H1 (cell line): ENCODE measurements around the gene NBAS. TPM values are rescaled to one million over a fixed set of nuclear protein-coding genes. Genes with fewer than 3 reads are reported as not detected.

Source experiments
- CTCF ChIA-PET: fragments of 300-600 bp; sonication (Branson Sonifier 250); formaldehyde crosslinking; loops from one replicate; lab custom pipeline; 2021; ENCODE audit not compliant: partially characterized antibody; lab: Charles Lee
- POLR2A ChIA-PET: fragments of 300-600 bp; sonication (Branson Sonifier 250); formaldehyde crosslinking; loops from one replicate; lab custom pipeline; 2021; ENCODE audit warnings: inconsistent platforms; ENCODE audit not compliant: partially characterized antibody; lab: Charles Lee
- DNase-seq, 2 experiments: peaks; one replicate each; pipeline versions ENCODE4 v3.0.0 to v3.0.0-alpha.2; 2010 to 2022; ENCODE audit warnings: low spot score in 2 of 2, low read depth in 1 of 2, mixed read lengths in 1 of 2
- FAIRE-seq: peaks from 2 replicates; lab custom pipeline; 2011; peaks lifted over from hg19 to GRCh38; lab: Jason Lieb, UNC
- H2AFZ ChIP-seq: 2 replicates; pipeline ENCODE4 v1.8.1; 2012; ENCODE audit warnings: low read length, inconsistent platforms
- H2AK5ac ChIP-seq: 2 replicates; pipeline ENCODE4 v1.6.1; 2013; ENCODE audit warnings: low read depth, low read length
- H2BK120ac ChIP-seq: replicated peaks from 2 replicates; pipeline ENCODE3; 2013; ENCODE audit warnings: low read depth, low read length, inconsistent platforms
- H2BK12ac ChIP-seq: 2 replicates; pipeline ENCODE4 v1.6.1; 2013; ENCODE audit warnings: low read depth, low read length
- H2BK15ac ChIP-seq: 2 replicates; pipeline ENCODE4 v1.6.1; 2013; ENCODE audit warnings: low read length
- H2BK20ac ChIP-seq: 2 replicates; pipeline ENCODE4 v1.6.1; 2013; ENCODE audit warnings: low read length
- H2BK5ac ChIP-seq: 2 replicates; pipeline ENCODE4 v1.6.1; 2013; ENCODE audit warnings: low read depth, low read length
- H3K14ac ChIP-seq: 2 replicates; pipeline ENCODE4 v1.6.1; 2013; ENCODE audit warnings: inconsistent platforms; ENCODE audit not compliant: insufficient read length
- H3K18ac ChIP-seq: 2 replicates; pipeline ENCODE4 v1.6.1; 2013; ENCODE audit warnings: low read length; ENCODE audit errors: extremely low read depth
- H3K23ac ChIP-seq: 2 replicates; pipeline ENCODE4 v1.6.1; 2013; ENCODE audit warnings: inconsistent platforms; ENCODE audit not compliant: insufficient read length
- H3K23me2 ChIP-seq: 2 replicates; pipeline ENCODE4 v1.6.1; 2013; ENCODE audit warnings: low read depth, low read length
- H3K27ac ChIP-seq: 2 replicates; pipeline ENCODE4 v1.6.1; 2011; ENCODE audit warnings: low read depth, low read length, inconsistent platforms
- H3K27me3 ChIP-seq, 4 experiments: replicated peaks in 1 of 4; 1 replicate in 1 of 4; 2 replicates in 3 of 4; pipeline versions ENCODE4 v1.6.1 to v1.8.1; 2011 to 2013; ENCODE audit warnings: low read length in 3 of 4, mild to moderate bottlenecking in 3 of 4, inconsistent platforms in 2 of 4, mixed read lengths in 2 of 4, moderate library complexity in 1 of 4; ENCODE audit not compliant: control insufficient read depth in 3 of 4, insufficient read depth in 3 of 4; ENCODE audit errors: extremely low read depth in 1 of 4
- H3K36me3 ChIP-seq, 4 experiments: 2 replicates each; pipeline versions ENCODE4 v1.6.1 to v1.8.1; 2011 to 2013; ENCODE audit warnings: mild to moderate bottlenecking in 4 of 4, low read length in 3 of 4, moderate library complexity in 2 of 4, control low read depth in 1 of 4, inconsistent platforms in 1 of 4; ENCODE audit not compliant: insufficient read depth in 4 of 4, control insufficient read depth in 2 of 4
- H3K4ac ChIP-seq: replicated peaks from 2 replicates; pipeline ENCODE3; 2013; ENCODE audit warnings: low read length, low read depth, mixed read lengths, inconsistent platforms; ENCODE audit not compliant: insufficient read length
- H3K4me1 ChIP-seq, 4 experiments: replicated peaks in 1 of 4; 1 replicate in 1 of 4; 2 replicates in 3 of 4; pipeline versions ENCODE4 v1.6.1 to v1.8.1; 2011 to 2013; ENCODE audit warnings: low read length in 3 of 4, inconsistent platforms in 2 of 4, mixed read lengths in 1 of 4; ENCODE audit not compliant: insufficient read depth in 4 of 4, control insufficient read depth in 3 of 4
- H3K4me2 ChIP-seq, 2 experiments: 2 replicates each; pipeline versions ENCODE4 v1.6.1 to v1.8.1; 2011 to 2013; ENCODE audit warnings: low read depth in 2 of 2, low read length in 2 of 2, control low read depth in 1 of 2, inconsistent platforms in 1 of 2, mild to moderate bottlenecking in 1 of 2; ENCODE audit not compliant: insufficient read depth in 1 of 2
- H3K4me3 ChIP-seq, 4 experiments: fragments of 200-600, 300-600 bp in 1 of 4; sonication (generic), shearing (Covaris generic), sonication (Bioruptor Twin) in 1 of 4; 2 replicates each; pipeline versions ENCODE4 v1.5.1 to v1.8.1; 2011 to 2016; ENCODE audit warnings: low read length in 4 of 4, low read depth in 3 of 4, control low read depth in 2 of 4, inconsistent platforms in 2 of 4, mild to moderate bottlenecking in 2 of 4, mixed read lengths in 1 of 4, moderate library complexity in 1 of 4; ENCODE audit not compliant: insufficient read depth in 2 of 4; ENCODE audit errors: extremely low read depth in 1 of 4
- H3K56ac ChIP-seq: replicated peaks from 2 replicates; pipeline ENCODE3; 2013; ENCODE audit warnings: low read depth, mild to moderate bottlenecking, mixed read lengths, low read length, inconsistent platforms; ENCODE audit not compliant: insufficient read length
- H3K79me1 ChIP-seq: 2 replicates; pipeline ENCODE4 v1.6.1; 2013; ENCODE audit warnings: low read depth, low read length, control low read depth
- H3K79me2 ChIP-seq, 2 experiments: 2 replicates each; pipeline versions ENCODE4 v1.6.1 to v1.8.1; 2012 to 2013; ENCODE audit warnings: low read length in 2 of 2, mild to moderate bottlenecking in 2 of 2, inconsistent platforms in 1 of 2; ENCODE audit not compliant: insufficient read depth in 2 of 2, control insufficient read depth in 1 of 2
- H3K9ac ChIP-seq, 4 experiments: replicated peaks in 1 of 4; 1 replicate in 1 of 4; 2 replicates in 3 of 4; pipeline versions ENCODE4 v1.6.1 to v1.8.1; 2011 to 2013; ENCODE audit warnings: low read depth in 3 of 4, low read length in 3 of 4, control low read depth in 2 of 4, mild to moderate bottlenecking in 2 of 4, moderate library complexity in 2 of 4, inconsistent platforms in 1 of 4; ENCODE audit errors: extremely low read depth in 1 of 4
- H3K9me3 ChIP-seq, 2 experiments: 2 replicates each; pipeline versions ENCODE4 v1.6.1 to v1.8.1; 2012 to 2013; ENCODE audit warnings: mild to moderate bottlenecking in 2 of 2, moderate library complexity in 2 of 2, control low read depth in 1 of 2, inconsistent platforms in 1 of 2, low read depth in 1 of 2, low read length in 1 of 2, mixed read lengths in 1 of 2; ENCODE audit not compliant: insufficient read depth in 2 of 2
- H4K20me1 ChIP-seq, 2 experiments: replicated peaks in 1 of 2; 2 replicates each; pipeline versions ENCODE3 to v1.8.1; 2011 to 2013; ENCODE audit warnings: inconsistent platforms in 2 of 2, low read length in 2 of 2, mild to moderate bottlenecking in 1 of 2; ENCODE audit not compliant: insufficient read depth in 2 of 2, control insufficient read depth in 1 of 2
- H4K5ac ChIP-seq: 2 replicates; pipeline ENCODE4 v1.6.1; 2013; ENCODE audit warnings: low read length, low read depth, mixed read lengths, inconsistent platforms; ENCODE audit not compliant: insufficient read length
- H4K8ac ChIP-seq: 2 replicates; pipeline ENCODE4 v1.8.0; 2013; ENCODE audit warnings: mild to moderate bottlenecking, moderate library complexity, low read length, inconsistent platforms; ENCODE audit not compliant: insufficient read depth; ENCODE audit errors: extremely low read depth
- H4K91ac ChIP-seq: replicated peaks from 2 replicates; pipeline ENCODE3; 2013; ENCODE audit warnings: low read length, mixed read lengths, inconsistent platforms; ENCODE audit not compliant: insufficient read length
- ASH2L ChIP-seq: fragments of 200-600, 300-600 bp; sonication (generic); IDR thresholded peaks from one replicate; pipeline ENCODE4 v1.7.1; 2017; ENCODE audit warnings: low read length
- BACH1 ChIP-seq: IDR thresholded peaks from 2 replicates; pipeline ENCODE4 v1.6.1; 2012; ENCODE audit warnings: low read length, improper control_type of control experiment
- CBX5 ChIP-seq: fragments of 300-800, 300-1000 bp; sonication (generic); IDR thresholded peaks from 2 replicates; pipeline ENCODE4 v1.7.1; 2016; ENCODE audit warnings: antibody characterized with exemption, low read length, low read depth
- CEBPB ChIP-seq: IDR thresholded peaks from 2 replicates; pipeline ENCODE4 v1.6.1; 2012; ENCODE audit warnings: low read depth, low read length
- CHD1 ChIP-seq: IDR thresholded peaks from 2 replicates; pipeline ENCODE4 v1.6.1; 2012; ENCODE audit warnings: low read depth, low read length, improper control_type of control experiment
- CREB1 ChIP-seq: IDR thresholded peaks from 2 replicates; pipeline ENCODE4 v1.6.1; 2012; ENCODE audit warnings: inconsistent platforms
- CTBP2 ChIP-seq: IDR thresholded peaks from 2 replicates; pipeline ENCODE4 v1.7.0; 2011; ENCODE audit warnings: borderline replicate concordance, mild to moderate bottlenecking, moderate library complexity, mixed read lengths, low read length; ENCODE audit not compliant: insufficient read depth, insufficient read length
- GTF2F1 ChIP-seq: IDR thresholded peaks from 2 replicates; pipeline ENCODE4 v1.6.1; 2012; ENCODE audit warnings: low read depth, low read length, improper control_type of control experiment, borderline replicate concordance
- HDAC6 ChIP-seq: IDR thresholded peaks from one replicate; pipeline ENCODE4 v1.7.1; 2012; ENCODE audit warnings: low read depth, mild to moderate bottlenecking, inconsistent platforms, low read length, moderate library complexity
- JUN ChIP-seq: IDR thresholded peaks from 2 replicates; pipeline ENCODE4 v1.6.1; 2011; ENCODE audit warnings: low read depth, mild to moderate bottlenecking, improper control_type of control experiment, low read length
- KDM1A ChIP-seq: fragments of 200-600, 300-600 bp; sonication (generic); IDR thresholded peaks from 2 replicates; pipeline ENCODE4 v1.7.1; 2016; ENCODE audit warnings: mild to moderate bottlenecking, low read length, borderline replicate concordance
- MAX ChIP-seq: IDR thresholded peaks from 2 replicates; pipeline ENCODE4 v1.6.1; 2012; ENCODE audit warnings: inconsistent platforms
- RAD21 ChIP-seq, 2 experiments: IDR thresholded peaks in 1 of 2; conservative IDR thresholded peaks in 1 of 2; 2 replicates each; pipeline ENCODE4 v1.6.1; 2011; ENCODE audit warnings: low read depth in 2 of 2, low read length in 2 of 2, improper control_type of control experiment in 1 of 2, inconsistent platforms in 1 of 2, mild to moderate bottlenecking in 1 of 2, moderate library complexity in 1 of 2
- SIRT6 ChIP-seq: IDR thresholded peaks from one replicate; pipeline ENCODE4 v1.7.1; 2012; ENCODE audit warnings: low read length, inconsistent platforms
- SIX5 ChIP-seq: IDR thresholded peaks from 2 replicates; pipeline ENCODE4 v1.6.1; 2011; ENCODE audit warnings: mild to moderate bottlenecking, low read depth, low read length
- SP1 ChIP-seq: IDR thresholded peaks from 2 replicates; pipeline ENCODE4 v1.6.1; 2011; ENCODE audit warnings: low read depth, low read length
- TAF1 ChIP-seq: IDR thresholded peaks from 2 replicates; pipeline ENCODE4 v1.6.1; 2011; ENCODE audit warnings: mild to moderate bottlenecking, low read depth, low read length
- WGBS, 2 experiments: shearing (Covaris generic) in 1 of 2; methylation state at CpG; one replicate each; pipeline versions ENCODE4 v1.1.6 to v1.1.7; 2013 to 2015; ENCODE audit warnings: low lambda C conversion rate in 2 of 2, mixed read lengths in 2 of 2, inconsistent platforms in 1 of 2, low coverage in 1 of 2, missing lambda C conversion rate in 1 of 2; ENCODE audit not compliant: insufficient replicate concordance in 2 of 2, insufficient coverage in 1 of 2, insufficient read length in 1 of 2; ENCODE audit errors: extremely low coverage in 1 of 2, missing lambda C conversion rate in 1 of 2; 5-methylcytosine and 5-hydroxymethylcytosine counted together
- polyA plus RNA-seq, 7 experiments: library from polyadenylated mRNA; depleted of rRNA in 3 of 7; stranded (reverse) in 5 of 7; unstranded in 2 of 7; fragments of >200 nt in 5 of 7; fragments of 200-250 nt in 2 of 7; gene quantifications; 1 replicate in 5 of 7; 2 replicates in 1 of 7; 4 replicates in 1 of 7; pipeline versions ENCODE4 v1.2.1 to v1.2.3, GENCODE V29; 2011 to 2013; ENCODE audit warnings: missing spikeins in 2 of 7, mixed read lengths in 2 of 7
- total RNA-seq: library from RNA; stranded (reverse); fragmentation: NEBNext Ultra II Directional; extraction: Animal tissue kit (Norgen Biotek cat#: 25700); gene quantifications from 2 replicates; pipeline ENCODE4 v1.2.1, GENCODE V29; 2021

Gene NBAS
- total and polyA plus RNA-seq, 2 of the 8 experiments (the other 6 are each of a cell fraction or from before 2014, with no cell fraction given), result 19.6 to 34.8 TPM

GRCh38 chr2:15517793-15518192, 43.3 kb downstream of the NBAS start:
- no peaks in the 10 kb centered on the region for H3K79me2 ChIP-seq
- DNase-seq (no peak), FAIRE-seq (no peak)
- no peaks in the 10 kb centered on the region for H3K23me2 ChIP-seq
- H3K14ac ChIP-seq, result no peak overlapping the region
- no peak overlapping the region for H2AFZ ChIP-seq
- no peak overlapping the region for H3K4me3 ChIP-seq
- no peak overlapping the region for H4K5ac ChIP-seq
- no peak overlapping the region for H2BK12ac ChIP-seq
- no peaks in the 10 kb centered on the region for H3K27me3 ChIP-seq
- H4K8ac ChIP-seq, result no peak overlapping the region
- H3K9ac ChIP-seq, result no peak overlapping the region
- no peak overlapping the region for H3K18ac ChIP-seq
- no peaks in the 10 kb centered on the region for H3K4me1 ChIP-seq
- H3K27ac ChIP-seq, result no peak overlapping the region
- no peak overlapping the region for H3K4ac ChIP-seq
- no peak overlapping the region for H2BK15ac ChIP-seq
- H4K91ac ChIP-seq, result no peak overlapping the region
- no peaks in the 10 kb centered on the region; a peak in 1 of 8 replicates for H3K36me3 ChIP-seq
- no peaks in the 10 kb centered on the region for H3K79me1 ChIP-seq
- H3K9me3 ChIP-seq, result no peaks in the 10 kb centered on the region
- H3K56ac ChIP-seq, result no peak overlapping the region
- ChIA-PET CTCF (no interaction called here), POLR2A (no interaction called here)
- H2BK5ac ChIP-seq, result no peak overlapping the region
- H3K23ac ChIP-seq, result no peak overlapping the region
- H4K20me1 ChIP-seq, result no peaks in the 10 kb centered on the region
- H3K4me2 ChIP-seq, result no peak overlapping the region
- no peak overlapping the region for H2BK120ac ChIP-seq
- H2AK5ac ChIP-seq, result no peak overlapping the region
- no peak overlapping the region for H2BK20ac ChIP-seq
- 90% methylated on average over 2 of the region's 2 CpGs; no CpG with 5 or more reads in 1 of the 2 experiments for WGBS, 2 experiments
- no peak for TF ChIP-seq GTF2F1
- TF ChIP-seq SIRT6, result no peak
- TF ChIP-seq JUN, result no peak
- no peak for TF ChIP-seq CEBPB
- no peak for TF ChIP-seq TAF1
- TF ChIP-seq BACH1, result no peak
- no peak for TF ChIP-seq CHD1
- TF ChIP-seq RAD21 (IDR thresholded peaks at IDR 0.05 in 1 of 2, conservative IDR thresholded peaks at IDR 0.05 in 1 of 2; ENCODE audit: low read depth in 2 of 2, low read length in 2 of 2), result no peak
- TF ChIP-seq HDAC6, result no peak
- no peak for TF ChIP-seq CBX5
- no peak for TF ChIP-seq SP1
- TF ChIP-seq MAX, result no peak
- TF ChIP-seq ASH2L, result no peak
- no peak for TF ChIP-seq KDM1A
- TF ChIP-seq CTBP2, result no peak
- no peak for TF ChIP-seq CREB1
- no peak for TF ChIP-seq SIX5
